Gastrocnemius medialis (tissue), 4 donors: ENCODE measurements around the gene PBX2.

Experiments used
- POLR2A ChIP-seq, 2 donors: fragments of 450-650 bp; IDR thresholded peaks; one replicate each; pipeline ENCODE4 v1.6.1; 2017; ENCODE audit warnings: antibody characterized with exemption in 2 of 2, mild to moderate bottlenecking in 2 of 2, moderate library complexity in 2 of 2
- TF ChIP-seq, protein P1 (sequence below), 5 experiments: fragments of 450-650 bp in 3 of 5; fragments of 200-600 bp in 2 of 5; sonication (generic) in 2 of 5; IDR thresholded peaks in 4 of 5; conservative IDR thresholded peaks in 1 of 5; 1 replicate in 4 of 5; 2 replicates in 1 of 5; pipeline ENCODE4 v1.5.1; 2016 to 2019; ENCODE audit warnings: antibody characterized with exemption in 5 of 5, mild to moderate bottlenecking in 3 of 5, moderate library complexity in 3 of 5

DNA sequence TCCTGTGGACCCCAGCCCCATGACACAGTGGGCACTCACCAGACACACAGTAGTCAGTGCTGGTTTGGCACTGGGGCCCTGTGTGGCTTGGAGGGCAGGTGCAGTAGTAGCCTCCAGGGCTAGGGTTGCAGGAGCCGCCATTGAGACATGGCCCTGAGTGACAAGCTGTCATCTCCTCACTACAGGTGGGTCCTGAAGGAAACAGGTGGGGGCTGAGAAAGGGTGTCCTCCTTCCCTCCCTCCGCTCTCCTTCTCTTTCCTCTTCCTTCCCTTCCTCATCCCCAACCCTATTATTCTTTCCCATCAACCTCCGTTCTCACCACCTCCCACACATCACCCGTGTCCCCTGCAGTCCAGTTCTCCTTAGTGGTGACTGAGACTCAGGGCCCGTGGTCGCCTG is 23.6 kb upstream of the PBX2 start:
- no peak for TF ChIP-seq POLR2A (IDR thresholded peaks at IDR 0.05)
- TF ChIP-seq, protein P1, sequence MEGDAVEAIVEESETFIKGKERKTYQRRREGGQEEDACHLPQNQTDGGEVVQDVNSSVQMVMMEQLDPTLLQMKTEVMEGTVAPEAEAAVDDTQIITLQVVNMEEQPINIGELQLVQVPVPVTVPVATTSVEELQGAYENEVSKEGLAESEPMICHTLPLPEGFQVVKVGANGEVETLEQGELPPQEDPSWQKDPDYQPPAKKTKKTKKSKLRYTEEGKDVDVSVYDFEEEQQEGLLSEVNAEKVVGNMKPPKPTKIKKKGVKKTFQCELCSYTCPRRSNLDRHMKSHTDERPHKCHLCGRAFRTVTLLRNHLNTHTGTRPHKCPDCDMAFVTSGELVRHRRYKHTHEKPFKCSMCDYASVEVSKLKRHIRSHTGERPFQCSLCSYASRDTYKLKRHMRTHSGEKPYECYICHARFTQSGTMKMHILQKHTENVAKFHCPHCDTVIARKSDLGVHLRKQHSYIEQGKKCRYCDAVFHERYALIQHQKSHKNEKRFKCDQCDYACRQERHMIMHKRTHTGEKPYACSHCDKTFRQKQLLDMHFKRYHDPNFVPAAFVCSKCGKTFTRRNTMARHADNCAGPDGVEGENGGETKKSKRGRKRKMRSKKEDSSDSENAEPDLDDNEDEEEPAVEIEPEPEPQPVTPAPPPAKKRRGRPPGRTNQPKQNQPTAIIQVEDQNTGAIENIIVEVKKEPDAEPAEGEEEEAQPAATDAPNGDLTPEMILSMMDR (IDR thresholded peaks at IDR 0.05 in 4 of 5, conservative IDR thresholded peaks at IDR 0.05 in 1 of 5) = no peak
